CD4-positive, alpha-beta T cell (primary cell): ENCODE results near the gene IL4R. TPM values are rescaled to one million over a fixed set of nuclear protein-coding genes. Genes with fewer than 3 reads are reported as not detected.

ENCODE experiments used
- ATAC-seq: fragments of 200-7000 bp; cut with Tn5 transposase; one replicate; pipeline ENCODE4 v1.10.0; 2022; ENCODE audit warnings: mild to moderate bottlenecking; ENCODE audit not compliant: poor library complexity
- CTCF ChIA-PET: fragments of 350-600 bp; sonication (Branson Sonifier 250); formaldehyde crosslinking; loops from one replicate; lab custom pipeline; 2021; ENCODE audit warnings: antibody characterized with exemption, inconsistent platforms; lab: Charles Lee
- POLR2A ChIA-PET: fragments of 350-600 bp; sonication (Branson Sonifier 250); formaldehyde crosslinking; loops from one replicate; lab custom pipeline; 2021; ENCODE audit warnings: antibody characterized with exemption, inconsistent platforms; lab: Charles Lee
- DNase-seq, 14 experiments: peaks; one replicate each; pipeline ENCODE4 v3.0.0-alpha.2; 2013 to 2020; ENCODE audit warnings: mixed read lengths in 2 of 14
- H3K27ac ChIP-seq, 2 donors: one replicate each; pipeline versions ENCODE4 v1.5.1 to v1.7.0; 2013; ENCODE audit warnings: low read length in 2 of 2, low read depth in 1 of 2, mild to moderate bottlenecking in 1 of 2
- H3K27me3 ChIP-seq, 2 experiments: 1 replicate in 1 of 2; 2 replicates in 1 of 2; pipeline versions ENCODE4 v1.6.1 to v1.7.0; 2013; ENCODE audit warnings: low read length in 2 of 2, control low read depth in 1 of 2, mild to moderate bottlenecking in 1 of 2, moderate library complexity in 1 of 2; ENCODE audit not compliant: insufficient read depth in 2 of 2, control insufficient read depth in 1 of 2
- H3K36me3 ChIP-seq: one replicate; pipeline ENCODE4 v1.6.1; 2013; ENCODE audit warnings: low read length, control low read depth; ENCODE audit not compliant: insufficient read depth
- H3K4me1 ChIP-seq: one replicate; pipeline ENCODE4 v1.6.1; 2013; ENCODE audit warnings: low read length, control low read depth; ENCODE audit not compliant: insufficient read depth
- H3K4me3 ChIP-seq: one replicate; pipeline ENCODE4 v1.5.1; 2013; ENCODE audit warnings: mild to moderate bottlenecking, low read length, moderate library complexity
- H3K9me3 ChIP-seq, 2 experiments: 1 replicate in 1 of 2; 2 replicates in 1 of 2; pipeline versions ENCODE4 v1.6.1 to v1.7.0; 2013; ENCODE audit warnings: low read length in 2 of 2, mild to moderate bottlenecking in 2 of 2, control low read depth in 1 of 2, moderate library complexity in 1 of 2; ENCODE audit not compliant: control insufficient read depth in 1 of 2, insufficient read depth in 1 of 2
- H3K27ac Mint-ChIP-seq: one replicate; pipeline ENCODE4 v1.8.0; 2020; ENCODE audit warnings: mixed read lengths
- H3K27me3 Mint-ChIP-seq: one replicate; pipeline ENCODE4 v1.8.0; 2021; ENCODE audit warnings: mixed read lengths
- H3K36me3 Mint-ChIP-seq: one replicate; pipeline ENCODE4 v1.8.0; 2021; ENCODE audit warnings: low read depth, mixed read lengths
- H3K4me1 Mint-ChIP-seq: one replicate; pipeline ENCODE4 v1.8.0; 2021; ENCODE audit warnings: low read depth, mixed read lengths
- H3K4me3 Mint-ChIP-seq: one replicate; pipeline ENCODE4 v1.8.0; 2020; ENCODE audit warnings: mild to moderate bottlenecking, mixed read lengths
- H3K9me3 Mint-ChIP-seq: one replicate; pipeline ENCODE4 v1.8.0; 2020; ENCODE audit warnings: mixed read lengths
- CTCF ChIP-seq: fragments of 200-600 bp; IDR thresholded peaks from one replicate; pipeline ENCODE4 v1.8.0; 2022; ENCODE audit warnings: antibody characterized with exemption, mild to moderate bottlenecking
- intact Hi-C, 2 experiments: fragments of 100-400 bp; cut with DNase I in 1 of 2; cut with micrococcal nuclease in 1 of 2; formaldehyde crosslinking; loops; one replicate each; pipeline versions ENCODE4 v1.15.1 to v1.9.0; 2023 to 2025; cut with DNase I, micrococcal nuclease
- total RNA-seq, 174 experiments: library from RNA in 2 of 174; stranded (reverse) in 2 of 174; gene quantifications; one replicate each; pipeline ENCODE4 v1.2.3 and lab custom pipeline; 2021 to 2026

Gene IL4R
- total RNA-seq, 2 experiments from 2014 or later, result 145 to 147 TPM

- Mint-ChIP-seq H3K4me1 (no peaks in the 10 kb centered on the region), H3K9me3 (no peaks in the 10 kb centered on the region), H3K36me3 (no peaks in the 10 kb centered on the region), H3K4me3 (no peak overlapping the region), H3K27ac (no peak overlapping the region), H3K27me3 (no peaks in the 10 kb centered on the region)
- ChIA-PET POLR2A (interaction anchor here (0.6 to 1.0 kb wide), 2 partner anchors 20 to 71 kb away, joined by 3 read pairs; no protein-coding TSS in a partner anchor), CTCF (no interaction called here)
- H3K36me3 ChIP-seq, result no peaks in the 10 kb centered on the region
- no peaks in the 10 kb centered on the region for H3K27me3 ChIP-seq
- TF ChIP-seq CTCF, result no peak
- ATAC-seq (no peak), DNase-seq (no peak)
- H3K9me3 ChIP-seq, result no peaks in the 10 kb centered on the region
- intact Hi-C loops, result no loop called here
- no peak overlapping the region for H3K27ac ChIP-seq
- H3K4me3 ChIP-seq, result no peak overlapping the region
- H3K4me1 ChIP-seq, result no peaks in the 10 kb centered on the region
Observed at GRCh38 chr16:27305839-27306442, 7.8 kb upstream of the IL4R start.

GRCh38 chr16:27308792-27309191 is 5.0 kb upstream of the IL4R start:
- Histone ChIP-seq H3K36me3 (no peaks in the 10 kb centered on the region), H3K9me3 (no peaks in the 10 kb centered on the region), H3K27ac (no peak overlapping the region), H3K27me3 (no peaks in the 10 kb centered on the region), H3K4me3 (no peak overlapping the region), H3K4me1 (peaks cover 11% of the 10 kb centered on the region)
- no peak for TF ChIP-seq CTCF
- Mint-ChIP-seq H3K36me3 (peaks cover 4% of the 10 kb centered on the region), H3K4me1 (peaks cover 6% of the 10 kb centered on the region), H3K27ac (no peak overlapping the region), H3K27me3 (no peaks in the 10 kb centered on the region), H3K9me3 (no peaks in the 10 kb centered on the region), H3K4me3 (no peak overlapping the region)
- DNase-seq (no peak), ATAC-seq (no peak)
- CTCF ChIA-PET, result interaction anchor here (1.4 kb wide), 1 partner anchor 32 kb away, joined by 3 read pairs; no protein-coding TSS in a partner anchor
- POLR2A ChIA-PET, result no interaction called here
- intact Hi-C loops, result no loop called here

- Histone ChIP-seq H3K4me1 (peaks cover 28% of the 10 kb centered on the region), H3K9me3 (no peaks in the 10 kb centered on the region), H3K4me3 (no peak overlapping the region), H3K36me3 (no peaks in the 10 kb centered on the region), H3K27ac (no peak overlapping the region), H3K27me3 (no peaks in the 10 kb centered on the region)
- Mint-ChIP-seq H3K27me3 (no peaks in the 10 kb centered on the region), H3K4me3 (peak overlapping the region; percentile 73), H3K27ac (no peak overlapping the region), H3K36me3 (peaks cover 18% of the 10 kb centered on the region), H3K4me1 (peaks cover 19% of the 10 kb centered on the region), H3K9me3 (no peaks in the 10 kb centered on the region)
- POLR2A ChIA-PET, result interaction anchor here (0.6 kb wide), 1 partner anchor 56 kb away, joined by 3 read pairs; no protein-coding TSS in a partner anchor
- intact Hi-C loops, result no loop called here
- ATAC-seq (no peak), DNase-seq (no peak)
- no peak for TF ChIP-seq CTCF
- CTCF ChIA-PET, result interaction anchor here (1.0 kb wide), 1 partner anchor 76 kb away, joined by 4 read pairs; no protein-coding TSS in a partner anchor
Observed at GRCh38 chr16:27310576-27311447, 3.0 kb upstream of the IL4R start.
